Immature natural killer cell (primary cell): Measurements from ENCODE around the gene AOPEP. TPM values are rescaled to one million over a fixed set of nuclear protein-coding genes. Genes with fewer than 3 reads are reported as not detected.

ENCODE experiments used
- DNase-seq, 3 donors: peaks; one replicate each; pipeline ENCODE4 v3.0.0; 2022; ENCODE audit warnings: mixed read lengths in 1 of 3
- H3K27ac Mint-ChIP-seq, 6 donors: one replicate each; pipeline ENCODE4 v1.8.0; 2020; ENCODE audit warnings: mixed read lengths in 6 of 6, mild to moderate bottlenecking in 5 of 6, inconsistent platforms in 4 of 6, moderate library complexity in 3 of 6
- H3K27me3 Mint-ChIP-seq, 3 donors: one replicate each; pipeline ENCODE4 v1.8.0; 2020 to 2021; ENCODE audit warnings: low read depth in 3 of 3, mild to moderate bottlenecking in 3 of 3, mixed read lengths in 3 of 3, moderate library complexity in 3 of 3, inconsistent platforms in 1 of 3
- H3K36me3 Mint-ChIP-seq, 3 donors: one replicate each; pipeline ENCODE4 v1.8.0; 2020; ENCODE audit warnings: mixed read lengths in 3 of 3, inconsistent platforms in 2 of 3, mild to moderate bottlenecking in 2 of 3
- H3K4me1 Mint-ChIP-seq, 2 donors: one replicate each; pipeline ENCODE4 v1.8.0; 2020; ENCODE audit warnings: inconsistent platforms in 2 of 2, mild to moderate bottlenecking in 2 of 2, mixed read lengths in 2 of 2, moderate library complexity in 1 of 2
- H3K4me3 Mint-ChIP-seq, 5 donors: one replicate each; pipeline ENCODE4 v1.8.0; 2020; ENCODE audit warnings: mild to moderate bottlenecking in 5 of 5, mixed read lengths in 5 of 5, inconsistent platforms in 3 of 5, moderate library complexity in 3 of 5
- H3K9me3 Mint-ChIP-seq, 6 donors: one replicate each; pipeline ENCODE4 v1.8.0; 2020; ENCODE audit warnings: mild to moderate bottlenecking in 6 of 6, mixed read lengths in 6 of 6, inconsistent platforms in 4 of 6, moderate library complexity in 3 of 6
- polyA plus RNA-seq, 3 donors: library from polyadenylated mRNA; unstranded; fragments of 300-500 nt; fragmentation: Illumina TruSeq; gene quantifications; one replicate each; pipeline ENCODE4 v1.2.3, GENCODE V29; 2021

AOPEP gene
- polyA plus RNA-seq, 3 donors from 2014 or later, result 4.1 to 6.5 (median 5.2) TPM

- no peak overlapping the region for H3K27ac Mint-ChIP-seq
These were observed 350.2 kb downstream of the AOPEP start for GRCh38 chr9:95076696-95077052.

GRCh38 chr9:95077053-95077765, 350.7 kb downstream of the AOPEP start:
- Mint-ChIP-seq H3K27ac (no peak overlapping the region), H3K36me3 (peaks cover 0 to 10% (median 0%) of the 10 kb centered on the region in 3 donors), H3K27me3 (no peaks in the 10 kb centered on the region), H3K4me1 (no peaks in the 10 kb centered on the region), H3K9me3 (no peaks in the 10 kb centered on the region), H3K4me3 (no peak overlapping the region)
- no peak for DNase-seq

More at GRCh38 chr9:95076696-95077052, 350.2 kb downstream of the AOPEP start:
- Mint-ChIP-seq H3K27me3 (no peaks in the 10 kb centered on the region), H3K4me1 (no peaks in the 10 kb centered on the region), H3K36me3 (peaks cover 0 to 10% (median 0%) of the 10 kb centered on the region in 3 donors), H3K9me3 (no peaks in the 10 kb centered on the region), H3K4me3 (no peak overlapping the region)
- no peak for DNase-seq

- no peak overlapping the region for H3K27ac Mint-ChIP-seq
- peaks cover 0 to 10% (median 0%) of the 10 kb centered on the region in 3 donors for H3K36me3 Mint-ChIP-seq
- H3K4me1 Mint-ChIP-seq, result no peaks in the 10 kb centered on the region
- H3K27me3 Mint-ChIP-seq, result no peaks in the 10 kb centered on the region
- no peak overlapping the region for H3K4me3 Mint-ChIP-seq
- DNase-seq, result no peak
- no peaks in the 10 kb centered on the region for H3K9me3 Mint-ChIP-seq
These were observed 351.4 kb downstream of the AOPEP start for GRCh38 chr9:95077766-95078370.

- no peak overlapping the region for H3K4me3 Mint-ChIP-seq
- no peak for DNase-seq
- H3K4me1 Mint-ChIP-seq, result no peaks in the 10 kb centered on the region
- H3K36me3 Mint-ChIP-seq, result peaks cover 0 to 10% (median 3%) of the 10 kb centered on the region in 3 donors
- no peaks in the 10 kb centered on the region for H3K27me3 Mint-ChIP-seq
- no peaks in the 10 kb centered on the region for H3K9me3 Mint-ChIP-seq
- H3K27ac Mint-ChIP-seq, result no peak overlapping the region
These were observed 352.0 kb downstream of the AOPEP start for GRCh38 chr9:95078511-95078910.

- no peak for DNase-seq
- Mint-ChIP-seq H3K4me3 (no peak overlapping the region), H3K27me3 (no peaks in the 10 kb centered on the region), H3K4me1 (no peaks in the 10 kb centered on the region), H3K9me3 (no peaks in the 10 kb centered on the region), H3K27ac (no peak overlapping the region), H3K36me3 (peaks cover 0 to 10% (median 3%) of the 10 kb centered on the region in 3 donors)
These were observed 352.4 kb downstream of the AOPEP start for GRCh38 chr9:95078939-95079338.

- no peaks in the 10 kb centered on the region for H3K4me1 Mint-ChIP-seq
- no peak overlapping the region for H3K27ac Mint-ChIP-seq
- H3K9me3 Mint-ChIP-seq, result no peaks in the 10 kb centered on the region
- H3K4me3 Mint-ChIP-seq, result no peak overlapping the region
- H3K27me3 Mint-ChIP-seq, result no peaks in the 10 kb centered on the region
- DNase-seq, result no peak
- peaks cover 0 to 10% (median 3%) of the 10 kb centered on the region in 3 donors for H3K36me3 Mint-ChIP-seq
These were observed 353.0 kb downstream of the AOPEP start for GRCh38 chr9:95079461-95079860.

GRCh38 chr9:95080961-95081647, 354.6 kb downstream of the AOPEP start:
- H3K27me3 Mint-ChIP-seq, result no peaks in the 10 kb centered on the region
- DNase-seq, result no peak
- peaks cover 0 to 4% (median 3%) of the 10 kb centered on the region in 3 donors for H3K36me3 Mint-ChIP-seq
- no peaks in the 10 kb centered on the region for H3K9me3 Mint-ChIP-seq
- no peak overlapping the region for H3K4me3 Mint-ChIP-seq
- H3K27ac Mint-ChIP-seq, result no peak overlapping the region
- H3K4me1 Mint-ChIP-seq, result no peaks in the 10 kb centered on the region

GRCh38 chr9:95081998-95082397, 355.5 kb downstream of the AOPEP start:
- no peaks in the 10 kb centered on the region for H3K4me1 Mint-ChIP-seq
- DNase-seq, result no peak
- no peak overlapping the region for H3K4me3 Mint-ChIP-seq
- H3K9me3 Mint-ChIP-seq, result no peaks in the 10 kb centered on the region
- no peak overlapping the region for H3K27ac Mint-ChIP-seq
- peaks cover 4 to 7% (median 5%) of the 10 kb centered on the region in 3 donors for H3K36me3 Mint-ChIP-seq
- H3K27me3 Mint-ChIP-seq, result peaks cover 0 to 2% (median 0%) of the 10 kb centered on the region in 3 donors

- no peak for DNase-seq
- Mint-ChIP-seq H3K36me3 (peaks cover 4 to 7% (median 5%) of the 10 kb centered on the region in 3 donors), H3K4me1 (no peaks in the 10 kb centered on the region), H3K9me3 (no peaks in the 10 kb centered on the region), H3K27ac (no peak overlapping the region), H3K27me3 (peaks cover 0 to 2% (median 0%) of the 10 kb centered on the region in 3 donors), H3K4me3 (no peak overlapping the region)
These were observed 356.0 kb downstream of the AOPEP start for GRCh38 chr9:95082401-95083084.

GRCh38 chr9:95083086-95083768, 356.7 kb downstream of the AOPEP start:
- Mint-ChIP-seq H3K27ac (no peak overlapping the region), H3K4me1 (no peaks in the 10 kb centered on the region), H3K4me3 (no peak overlapping the region), H3K27me3 (peaks cover 0 to 2% (median 0%) of the 10 kb centered on the region in 3 donors), H3K9me3 (no peaks in the 10 kb centered on the region), H3K36me3 (peaks cover 5 to 11% (median 5%) of the 10 kb centered on the region in 3 donors)
- DNase-seq, result no peak

GRCh38 chr9:95084254-95084934, 357.9 kb downstream of the AOPEP start:
- peak overlapping the region in 1 of 5 donors; percentile 44 for H3K4me3 Mint-ChIP-seq
- no peak for DNase-seq
- H3K27me3 Mint-ChIP-seq, result peaks cover 0 to 2% (median 0%) of the 10 kb centered on the region in 3 donors
- H3K27ac Mint-ChIP-seq, result no peak overlapping the region
- no peaks in the 10 kb centered on the region for H3K4me1 Mint-ChIP-seq
- peaks cover 5 to 15% (median 12%) of the 10 kb centered on the region in 3 donors for H3K36me3 Mint-ChIP-seq
- H3K9me3 Mint-ChIP-seq, result no peaks in the 10 kb centered on the region

GRCh38 chr9:95085036-95085770, 358.7 kb downstream of the AOPEP start:
- peaks cover 0 to 2% (median 0%) of the 10 kb centered on the region in 3 donors for H3K27me3 Mint-ChIP-seq
- no peaks in the 10 kb centered on the region for H3K9me3 Mint-ChIP-seq
- no peak for DNase-seq
- no peaks in the 10 kb centered on the region for H3K4me1 Mint-ChIP-seq
- H3K36me3 Mint-ChIP-seq, result peaks cover 5 to 15% (median 12%) of the 10 kb centered on the region in 3 donors
- H3K27ac Mint-ChIP-seq, result no peak overlapping the region
- no peak overlapping the region for H3K4me3 Mint-ChIP-seq
